Stimulated activated CD8-positive, alpha-beta memory T cell treated with anti-CD3 and anti-CD28 coated beads, Interleukin-15, amount 100 ng/mL, for 24 hours (primary cell): ENCODE data around the gene GFY.
"Not testable (repeated sequence)": the region's sequence is repeated elsewhere in the genome, so short reads cannot be mapped to it uniquely, and the experiment has no call there.

Source experiments
- DNase-seq: peaks from one replicate; pipeline ENCODE4 v3.0.0-alpha.2; 2020; ENCODE audit warnings: low read depth

GFY gene

DNA sequence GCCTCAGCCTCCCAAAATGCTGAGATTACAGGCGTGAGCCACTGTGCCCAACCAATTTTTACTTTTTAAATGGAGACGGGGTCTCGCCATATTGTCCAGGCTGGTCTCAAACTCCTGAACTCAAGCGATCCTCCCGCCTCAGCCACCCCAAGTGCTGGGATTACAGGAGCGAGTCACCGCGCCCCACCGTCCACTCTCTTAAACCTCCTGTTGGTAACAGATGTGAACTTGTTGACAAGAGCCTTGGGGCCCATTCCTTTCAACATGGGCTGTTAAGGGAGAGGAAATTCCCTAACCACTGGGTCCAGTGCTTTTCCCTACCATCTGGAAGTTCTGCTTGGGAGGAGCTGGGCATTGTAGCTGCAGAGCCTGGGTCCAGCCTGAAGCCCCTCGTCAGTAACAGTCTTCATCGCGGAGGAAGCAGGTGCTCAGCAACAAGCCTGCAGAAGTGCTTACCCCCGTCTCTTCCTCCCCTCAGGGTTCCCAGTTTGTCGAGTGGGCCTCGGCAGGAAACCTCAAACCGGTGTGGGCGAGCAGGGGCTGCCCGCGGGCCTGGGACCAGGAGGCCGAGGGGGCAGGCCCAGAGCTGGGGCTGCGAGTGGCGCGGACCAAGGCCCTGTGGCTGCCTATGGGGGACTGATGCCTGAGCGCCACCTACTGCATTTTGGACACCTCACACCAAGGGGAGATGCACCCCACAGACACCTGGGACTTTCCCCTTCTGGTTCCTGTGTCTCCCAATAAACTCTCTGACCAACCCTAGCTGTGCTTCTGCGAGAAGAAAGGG, 44.8 kb downstream of the GFY start:
- peak; percentile 53 for DNase-seq

DNA sequence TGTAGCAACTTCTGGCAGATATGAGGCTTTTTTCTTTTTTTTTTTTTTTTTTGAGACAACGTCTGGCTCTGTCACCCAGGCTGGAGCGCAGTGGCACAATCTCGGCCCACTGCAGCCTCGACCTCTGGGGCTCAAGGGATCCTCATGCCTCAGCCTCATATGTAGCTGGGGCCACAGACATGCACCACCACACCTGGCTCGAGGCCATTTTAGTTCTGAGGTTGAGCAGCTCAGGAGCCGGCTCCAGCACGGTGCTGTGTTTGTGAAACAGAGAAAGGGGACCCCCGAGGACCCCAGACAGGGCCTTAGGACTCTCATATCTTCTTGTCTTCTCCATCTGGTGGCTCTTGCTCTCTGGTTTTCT, 45.4 kb downstream of the GFY start:
- no peak for DNase-seq

DNA sequence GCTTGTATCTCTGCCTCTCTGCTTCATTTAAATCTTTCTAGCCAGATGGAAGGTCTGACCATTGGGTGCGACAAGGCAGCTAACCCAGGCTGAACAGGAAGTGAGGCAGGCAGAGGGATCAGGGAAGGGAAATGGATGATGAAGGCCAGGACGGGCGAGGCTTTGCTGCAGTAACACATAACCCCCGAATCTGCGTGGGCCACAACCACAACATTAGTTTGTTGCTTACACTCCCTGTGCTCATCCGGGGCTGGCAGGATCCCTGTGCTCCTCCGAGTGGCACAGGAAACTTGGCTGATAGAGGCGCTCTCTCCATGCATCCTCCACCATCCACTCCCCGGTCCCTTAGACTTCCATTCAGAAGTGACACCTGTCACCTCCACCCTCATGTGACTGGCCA, 47.7 kb downstream of the GFY start:
- no peak for DNase-seq

DNA sequence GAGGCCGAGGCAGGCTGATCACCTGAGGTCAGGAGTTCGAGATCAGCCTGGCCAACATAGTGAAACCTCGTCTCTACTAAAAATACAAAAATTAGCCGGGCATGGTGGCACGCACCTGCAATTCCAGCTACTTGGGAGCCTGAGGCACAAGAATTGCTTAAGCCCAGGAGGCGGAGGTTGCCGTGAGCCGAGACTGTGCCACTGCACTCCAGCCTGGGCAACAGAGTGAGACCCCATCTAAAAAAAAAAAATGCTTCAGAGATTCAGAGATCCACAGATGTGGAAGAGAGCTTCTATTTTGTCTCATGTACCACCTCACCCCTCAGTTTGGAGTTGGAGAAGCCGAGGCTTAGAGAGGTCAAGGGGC, 48.3 kb downstream of the GFY start:
- DNase-seq = not testable (repeated sequence)

DNA sequence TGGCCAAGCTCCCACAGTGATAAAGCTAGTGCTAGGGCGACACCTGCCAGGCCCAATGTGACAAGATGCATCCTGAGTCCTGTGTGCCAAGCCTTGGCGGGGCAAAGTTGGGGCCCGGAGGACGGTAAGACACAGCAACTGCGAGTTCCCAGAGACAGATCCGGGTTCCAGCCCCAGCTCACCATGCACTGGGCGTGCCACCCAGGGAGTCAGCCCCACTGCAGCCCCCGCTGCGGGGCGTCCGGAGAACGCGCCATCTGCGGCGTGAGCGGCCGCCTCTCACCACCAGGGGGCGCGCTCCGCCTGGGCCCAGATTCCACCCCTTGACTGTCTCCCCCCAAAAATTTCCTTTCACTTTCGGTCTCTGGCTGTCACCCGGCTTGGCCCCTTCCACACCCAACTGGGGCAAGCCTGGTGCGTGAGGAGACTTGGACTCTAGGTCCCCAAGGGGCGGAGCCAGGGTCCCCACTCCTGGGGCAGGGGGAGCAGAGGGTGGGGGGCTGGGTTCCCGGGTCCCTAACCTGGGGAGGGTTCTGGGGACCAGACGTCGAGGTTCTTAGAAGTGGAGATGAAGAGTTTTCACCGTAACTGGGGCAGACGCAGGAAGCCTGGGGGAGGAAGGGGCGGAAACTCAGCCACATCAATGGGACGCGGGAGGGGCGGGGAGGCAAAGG, 48.8 kb downstream of the GFY start, which contains the start of gene FLT3LG:
FLT3LG (plus strand) TSS at position 348 of the 674 bp plus-strand sequence. CDS start 425 bp downstream, outside the sequence.
- DNase-seq = peak; percentile 89

DNA sequence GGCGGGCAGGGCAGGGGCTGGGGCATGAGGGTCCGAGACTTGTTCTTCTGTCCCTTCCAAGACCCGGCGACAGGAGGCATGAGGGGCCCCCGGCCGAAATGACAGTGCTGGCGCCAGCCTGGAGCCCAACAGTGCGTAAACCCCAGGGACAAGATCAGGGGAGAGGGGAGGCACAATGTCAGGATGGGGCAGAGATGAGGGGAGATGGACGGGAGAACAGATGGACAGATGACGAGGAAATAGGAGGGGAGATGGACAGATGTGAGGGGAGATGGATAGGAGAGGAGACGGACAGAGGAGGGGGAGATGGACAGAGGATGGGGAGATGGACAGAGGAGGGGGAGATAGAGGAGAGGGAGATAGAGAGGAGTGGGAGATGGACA, 49.3 kb downstream of the GFY start:
- no peak for DNase-seq

DNA sequence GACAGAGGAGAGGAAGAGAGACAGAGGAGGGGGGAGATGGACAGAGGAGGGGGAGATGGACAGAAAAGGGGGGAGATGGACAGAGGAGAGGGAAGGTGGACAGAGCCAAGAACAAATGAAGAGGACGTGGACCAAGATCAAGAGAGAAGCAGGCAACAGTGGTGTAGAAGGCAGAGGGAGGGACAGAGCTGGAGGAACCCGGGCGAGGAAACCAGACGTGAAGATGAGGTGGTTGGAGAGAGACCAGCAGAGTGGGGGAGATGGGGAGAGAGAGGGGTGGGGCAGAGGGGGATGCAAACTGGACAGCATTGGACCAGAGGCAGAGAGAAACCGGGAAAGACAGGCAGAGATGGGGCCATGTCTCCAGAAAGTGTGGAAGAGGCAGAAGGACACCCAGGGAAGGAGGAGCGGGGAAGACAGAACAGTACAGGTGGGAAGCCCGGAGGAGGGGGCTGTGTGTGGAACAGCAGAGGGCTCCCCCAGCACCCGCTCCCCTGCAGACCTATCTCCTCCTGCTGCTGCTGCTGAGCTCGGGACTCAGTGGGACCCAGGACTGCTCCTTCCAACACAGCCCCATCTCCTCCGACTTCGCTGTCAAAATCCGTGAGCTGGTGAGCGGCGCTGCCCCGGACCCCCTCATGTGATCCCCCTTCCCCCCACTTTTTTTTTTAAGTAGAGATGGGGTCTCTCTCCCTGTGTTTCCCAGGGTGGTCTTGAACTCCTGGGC, 50.2 kb downstream of the GFY start:
- DNase-seq = no peak

DNA sequence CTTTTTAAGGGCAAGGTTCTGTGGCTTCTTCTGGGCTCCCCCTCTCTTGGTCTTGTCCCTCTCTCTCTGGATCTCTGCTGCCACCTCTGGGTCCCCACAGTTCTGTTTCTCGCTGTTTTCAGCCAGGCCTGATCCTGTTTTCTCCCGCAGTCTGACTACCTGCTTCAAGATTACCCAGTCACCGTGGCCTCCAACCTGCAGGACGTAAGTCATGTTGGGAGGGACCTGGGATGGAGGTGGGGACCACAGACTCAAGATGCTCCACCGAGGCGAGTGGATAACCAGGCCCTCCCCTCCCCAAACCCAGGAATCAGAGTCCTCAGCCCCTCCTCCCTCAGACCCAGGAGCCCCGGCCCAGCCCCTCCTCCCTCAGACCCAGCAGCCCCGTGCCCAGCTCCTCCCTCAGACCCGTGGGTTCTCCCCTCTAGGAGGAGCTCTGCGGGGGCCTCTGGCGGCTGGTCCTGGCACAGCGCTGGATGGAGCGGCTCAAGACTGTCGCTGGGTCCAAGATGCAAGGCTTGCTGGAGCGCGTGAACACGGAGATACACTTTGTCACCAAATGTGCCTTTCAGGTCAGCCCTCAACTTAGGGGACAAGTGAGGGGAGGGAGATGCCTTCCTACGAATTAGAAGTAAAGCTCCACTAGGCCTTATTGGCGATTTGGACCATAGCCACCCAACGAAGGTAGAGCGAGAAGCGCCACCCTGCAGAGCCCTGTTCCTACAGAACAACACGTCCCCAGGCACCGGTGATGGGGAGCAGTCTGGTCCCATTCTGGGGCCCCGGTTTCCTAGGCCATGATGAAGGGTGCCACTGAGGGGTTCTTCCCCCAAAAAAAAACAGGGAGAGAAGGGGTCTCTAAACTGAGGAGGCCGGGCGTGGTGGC, 51.0 kb downstream of the GFY start:
- DNase-seq = no peak
